Neural cell (in vitro differentiated cells): Measurements from ENCODE around the gene TOGARAM1. TPM values are rescaled to one million over a fixed set of nuclear protein-coding genes. Genes with fewer than 3 reads are reported as not detected.

Experiments used
- H2AFZ ChIP-seq: fragments of 200-600, 300-800 bp; sonication (generic), shearing (Covaris generic); 2 replicates; pipeline ENCODE4 v1.6.0; 2014; ENCODE audit warnings: low read depth, mild to moderate bottlenecking, antibody characterized with exemption, low read length, moderate library complexity
- H3F3A ChIP-seq: fragments of 200-600 bp; shearing (Covaris generic); 2 replicates; pipeline ENCODE4 v1.6.1; 2016; ENCODE audit warnings: mild to moderate bottlenecking, moderate library complexity, mixed read lengths, antibody characterized with exemption, low read length; ENCODE audit not compliant: insufficient read depth, poor library complexity, severe bottlenecking
- H3K27ac ChIP-seq: fragments of 200-600, 300-800 bp; sonication (generic), shearing (Covaris generic); 2 replicates; pipeline ENCODE4 v1.5.1; 2014; ENCODE audit warnings: mild to moderate bottlenecking, low read length, moderate library complexity
- H3K27me3 ChIP-seq: fragments of 300-800, 200-600 bp; sonication (generic), shearing (Covaris generic); 2 replicates; pipeline ENCODE4 v1.6.0; 2014; ENCODE audit warnings: mild to moderate bottlenecking, low read depth, low read length, moderate library complexity; ENCODE audit not compliant: insufficient read depth
- H3K36me3 ChIP-seq: fragments of 300-800, 200-600 bp; sonication (generic), shearing (Covaris generic); 2 replicates; pipeline ENCODE4 v1.5.1; 2014; ENCODE audit warnings: mild to moderate bottlenecking, antibody characterized with exemption, low read length, moderate library complexity; ENCODE audit not compliant: insufficient read depth
- H3K4me2 ChIP-seq: fragments of 300-800, 200-600 bp; sonication (generic), shearing (Covaris generic); 2 replicates; pipeline ENCODE4 v1.6.0; 2014; ENCODE audit warnings: mild to moderate bottlenecking, low read length
- H3K4me3 ChIP-seq: fragments of 300-800, 200-600 bp; sonication (generic), shearing (Covaris generic); 2 replicates; pipeline ENCODE4 v1.5.1; 2014; ENCODE audit warnings: mild to moderate bottlenecking, low read length, moderate library complexity
- H3K79me2 ChIP-seq: fragments of 200-600 bp; shearing (Covaris generic); replicated peaks from 2 replicates; pipeline ENCODE4 v1.6.0; 2014; ENCODE audit warnings: mild to moderate bottlenecking, low read length, moderate library complexity; ENCODE audit not compliant: insufficient read depth
- H3K9ac ChIP-seq: fragments of 300-800, 200-600 bp; sonication (generic), shearing (Covaris generic); 2 replicates; pipeline ENCODE4 v1.6.1; 2016; ENCODE audit warnings: mild to moderate bottlenecking, low read length, mixed read lengths
- H3K9me2 ChIP-seq: fragments of 200-600 bp; shearing (Covaris generic); 2 replicates; pipeline ENCODE4 v1.6.1; 2016; ENCODE audit warnings: mild to moderate bottlenecking, low read length, mixed read lengths; ENCODE audit not compliant: insufficient read depth
- H3K9me3 ChIP-seq: fragments of 200-600, 300-800 bp; sonication (generic), shearing (Covaris generic); 2 replicates; pipeline ENCODE4 v1.6.1; 2016; ENCODE audit warnings: mild to moderate bottlenecking, mixed run types, low read length, moderate library complexity, mixed read lengths
- H4K20me1 ChIP-seq: fragments of 200-600 bp; shearing (Covaris generic); 2 replicates; pipeline ENCODE4 v1.6.1; 2016; ENCODE audit warnings: mild to moderate bottlenecking, mixed run types; ENCODE audit not compliant: insufficient read depth
- CTCF ChIP-seq: fragments of 450-650 bp; IDR thresholded peaks from 2 replicates; pipeline ENCODE4 v1.5.1; 2014; ENCODE audit warnings: antibody characterized with exemption, mild to moderate bottlenecking, moderate library complexity; ENCODE audit not compliant: poor library complexity, severe bottlenecking
- EP300 ChIP-seq: fragments of 450-650 bp; conservative IDR thresholded peaks from 2 replicates; pipeline ENCODE4 v1.6.1; 2014; ENCODE audit warnings: antibody characterized with exemption, mild to moderate bottlenecking, moderate library complexity; ENCODE audit not compliant: poor library complexity, severe bottlenecking
- EZH2 ChIP-seq: fragments of 200-600, 300-800 bp; shearing (Covaris generic), sonication (generic); IDR thresholded peaks from 2 replicates; pipeline ENCODE4 v1.6.1; 2014; ENCODE audit warnings: antibody characterized with exemption, low read length, borderline replicate concordance, mild to moderate bottlenecking; ENCODE audit not compliant: insufficient read depth, poor library complexity, severe bottlenecking
- MXI1 ChIP-seq: fragments of 450-650 bp; conservative IDR thresholded peaks from 2 replicates; pipeline ENCODE4 v1.6.1; 2014; ENCODE audit warnings: antibody characterized with exemption, mild to moderate bottlenecking; ENCODE audit not compliant: poor library complexity, severe bottlenecking
- POLR2AphosphoS5 ChIP-seq: IDR thresholded peaks from 2 replicates; pipeline ENCODE4 v1.6.1; 2012
- RAD21 ChIP-seq: fragments of 450-650 bp; conservative IDR thresholded peaks from 2 replicates; pipeline ENCODE4 v1.6.1; 2014; ENCODE audit warnings: antibody characterized with exemption, mild to moderate bottlenecking, moderate library complexity
- REST ChIP-seq: IDR thresholded peaks from 2 replicates; pipeline ENCODE4 v1.6.1; 2012; ENCODE audit warnings: borderline replicate concordance
- SMC3 ChIP-seq: fragments of 450-650 bp; conservative IDR thresholded peaks from 2 replicates; pipeline ENCODE4 v1.6.1; 2014; ENCODE audit warnings: antibody characterized with exemption, mild to moderate bottlenecking, moderate library complexity; ENCODE audit not compliant: poor library complexity
- TAF1 ChIP-seq: IDR thresholded peaks from 2 replicates; pipeline ENCODE4 v1.6.1; 2012; ENCODE audit warnings: low read depth
- polyA plus RNA-seq: library from polyadenylated mRNA; depleted of rRNA; stranded (reverse); fragments of >200 nt; gene quantifications from 2 replicates; pipeline ENCODE4 v1.2.3, GENCODE V29; 2014

The TOGARAM1 gene
- polyA plus RNA-seq, 1 donor from 2014 or later = 23.8 TPM

- Histone ChIP-seq H3K27ac (no peak overlapping the region), H3K79me2 (no peaks in the 10 kb centered on the region), H3K4me3 (no peak overlapping the region), H3K4me2 (no peak overlapping the region), H3K27me3 (no peaks in the 10 kb centered on the region), H3K9ac (no peak overlapping the region), H3K9me2 (no peaks in the 10 kb centered on the region), H3K36me3 (no peaks in the 10 kb centered on the region), H3K9me3 (no peaks in the 10 kb centered on the region), H4K20me1 (no peaks in the 10 kb centered on the region), H3F3A (no peaks in the 10 kb centered on the region), H2AFZ (no peak overlapping the region)
- TF ChIP-seq CTCF (no peak), RAD21 (no peak), EZH2 (no peak), TAF1 (no peak), SMC3 (no peak), MXI1 (no peak), REST (no peak), EP300 (no peak)
Observed at GRCh38 chr14:45066667-45067066, 104.7 kb downstream of the TOGARAM1 start.

- Histone ChIP-seq H3K36me3 (no peaks in the 10 kb centered on the region), H3K9me3 (no peaks in the 10 kb centered on the region), H3K27me3 (no peaks in the 10 kb centered on the region), H3K4me2 (no peak overlapping the region), H3K9me2 (no peaks in the 10 kb centered on the region), H3K9ac (no peak overlapping the region), H3K4me3 (no peak overlapping the region), H3F3A (no peaks in the 10 kb centered on the region), H3K79me2 (no peaks in the 10 kb centered on the region), H3K27ac (no peak overlapping the region), H4K20me1 (no peaks in the 10 kb centered on the region), H2AFZ (no peak overlapping the region)
- no peak for TF ChIP-seq MXI1
- no peak for TF ChIP-seq REST
- no peak for TF ChIP-seq POLR2AphosphoS5
- no peak for TF ChIP-seq EZH2
- TF ChIP-seq TAF1 = no peak
- no peak for TF ChIP-seq EP300
- no peak for TF ChIP-seq RAD21
- no peak for TF ChIP-seq CTCF
- TF ChIP-seq SMC3 = no peak
Observed at GRCh38 chr14:45068396-45068795, 106.4 kb downstream of the TOGARAM1 start.
